GM12801 (cell line): ENCODE results near the gene DOK6.

ENCODE experiments used
- TF ChIP-seq, protein P1 (sequence below): IDR thresholded peaks from one replicate; pipeline ENCODE4 v1.5.1; 2011; ENCODE audit warnings: control low read depth; ENCODE audit not compliant: insufficient read length; ENCODE audit errors: extremely low read depth

The DOK6 gene

DNA sequence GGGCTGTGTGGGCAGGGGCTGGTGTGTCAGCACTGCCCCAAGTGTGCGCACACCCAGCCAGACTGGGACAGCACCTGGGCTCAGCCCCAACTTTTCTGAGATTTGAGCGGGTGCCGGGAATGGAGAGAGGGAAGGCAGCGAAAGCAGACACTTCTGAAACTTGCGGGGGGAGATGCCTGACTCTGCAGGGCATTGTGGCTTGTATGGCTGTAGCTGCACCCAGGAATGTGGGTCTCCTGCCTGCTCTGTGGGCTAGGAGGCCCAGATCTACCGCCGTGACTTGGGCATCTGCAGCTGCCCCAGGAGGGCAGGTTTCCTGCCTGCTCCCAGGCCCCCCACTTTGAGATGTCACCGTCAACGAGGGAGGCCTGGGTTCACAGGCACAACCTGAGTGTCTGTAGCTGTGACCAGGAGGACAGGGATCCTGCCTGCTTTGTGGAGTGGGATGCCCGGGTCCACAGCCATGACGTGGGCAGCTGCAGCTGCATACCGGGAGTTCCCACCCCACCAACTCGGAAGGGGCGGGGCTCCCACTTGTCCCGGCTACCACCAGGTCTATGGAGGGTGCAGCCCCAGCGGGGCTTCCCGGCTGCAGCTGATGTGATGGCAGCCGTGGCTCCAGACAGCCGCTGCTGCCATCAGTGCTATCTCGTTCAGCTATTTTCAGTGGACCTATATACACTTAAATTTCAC is 95.3 kb downstream of the DOK6 start:
- TF ChIP-seq, protein P1, sequence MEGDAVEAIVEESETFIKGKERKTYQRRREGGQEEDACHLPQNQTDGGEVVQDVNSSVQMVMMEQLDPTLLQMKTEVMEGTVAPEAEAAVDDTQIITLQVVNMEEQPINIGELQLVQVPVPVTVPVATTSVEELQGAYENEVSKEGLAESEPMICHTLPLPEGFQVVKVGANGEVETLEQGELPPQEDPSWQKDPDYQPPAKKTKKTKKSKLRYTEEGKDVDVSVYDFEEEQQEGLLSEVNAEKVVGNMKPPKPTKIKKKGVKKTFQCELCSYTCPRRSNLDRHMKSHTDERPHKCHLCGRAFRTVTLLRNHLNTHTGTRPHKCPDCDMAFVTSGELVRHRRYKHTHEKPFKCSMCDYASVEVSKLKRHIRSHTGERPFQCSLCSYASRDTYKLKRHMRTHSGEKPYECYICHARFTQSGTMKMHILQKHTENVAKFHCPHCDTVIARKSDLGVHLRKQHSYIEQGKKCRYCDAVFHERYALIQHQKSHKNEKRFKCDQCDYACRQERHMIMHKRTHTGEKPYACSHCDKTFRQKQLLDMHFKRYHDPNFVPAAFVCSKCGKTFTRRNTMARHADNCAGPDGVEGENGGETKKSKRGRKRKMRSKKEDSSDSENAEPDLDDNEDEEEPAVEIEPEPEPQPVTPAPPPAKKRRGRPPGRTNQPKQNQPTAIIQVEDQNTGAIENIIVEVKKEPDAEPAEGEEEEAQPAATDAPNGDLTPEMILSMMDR = no peak

DNA sequence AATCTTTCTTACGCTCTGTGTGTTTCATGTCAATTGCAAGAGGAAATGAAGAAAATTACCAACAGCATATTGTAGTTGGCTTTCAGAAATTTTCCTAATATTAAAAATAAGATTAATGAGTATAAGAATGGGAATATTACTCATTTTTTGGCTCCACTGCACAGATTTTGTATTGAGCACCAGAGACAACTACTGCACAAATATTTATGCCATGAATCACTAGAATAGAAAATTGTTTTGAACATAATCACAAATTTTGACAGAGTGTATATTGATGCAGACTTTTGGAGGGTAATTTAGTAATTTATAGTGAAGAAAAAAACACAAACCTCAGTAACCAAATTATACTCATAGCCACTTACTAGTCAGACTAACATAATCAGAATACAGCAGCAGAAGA is 118.3 kb downstream of the DOK6 start:
- TF ChIP-seq, protein P1 = no peak

DNA sequence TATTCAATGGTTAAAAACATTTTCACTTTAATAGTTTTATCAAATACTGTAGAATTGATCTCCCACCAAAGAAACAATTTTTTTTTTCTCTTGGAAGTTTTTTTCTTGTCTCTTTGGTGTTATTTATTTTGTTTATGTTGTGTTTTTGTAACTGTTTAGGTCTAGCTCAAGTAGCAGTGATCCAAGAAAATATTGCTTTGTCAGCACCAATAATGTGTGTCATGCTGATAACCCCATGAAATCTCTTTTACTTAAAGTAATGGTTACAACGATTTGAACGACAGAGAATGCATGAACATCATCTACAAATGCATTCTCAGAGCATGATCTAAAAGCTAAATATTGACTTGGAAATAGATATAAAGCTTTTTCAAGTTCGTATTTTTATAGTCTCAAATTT is 122.9 kb downstream of the DOK6 start:
- TF ChIP-seq, protein P1 = no peak

DNA sequence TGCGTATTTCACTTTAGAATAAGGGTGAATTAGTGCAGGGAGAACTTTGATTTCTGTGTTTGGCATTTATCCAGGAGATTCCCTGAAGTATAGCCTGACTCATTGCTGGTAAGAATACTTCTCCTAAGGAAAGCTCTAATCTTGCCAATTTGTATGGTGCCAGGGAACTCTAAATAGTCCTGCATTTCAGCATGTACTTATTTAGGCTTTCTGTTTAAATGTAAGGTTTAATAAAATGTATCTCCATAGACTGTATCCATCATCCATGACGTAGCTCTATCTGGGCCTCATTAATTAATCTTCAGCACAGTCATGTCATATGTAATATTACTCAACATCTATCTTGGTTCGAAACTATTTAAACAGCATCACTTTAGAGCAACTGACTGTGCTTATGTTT is 127.7 kb downstream of the DOK6 start:
- TF ChIP-seq, protein P1 = no peak

DNA sequence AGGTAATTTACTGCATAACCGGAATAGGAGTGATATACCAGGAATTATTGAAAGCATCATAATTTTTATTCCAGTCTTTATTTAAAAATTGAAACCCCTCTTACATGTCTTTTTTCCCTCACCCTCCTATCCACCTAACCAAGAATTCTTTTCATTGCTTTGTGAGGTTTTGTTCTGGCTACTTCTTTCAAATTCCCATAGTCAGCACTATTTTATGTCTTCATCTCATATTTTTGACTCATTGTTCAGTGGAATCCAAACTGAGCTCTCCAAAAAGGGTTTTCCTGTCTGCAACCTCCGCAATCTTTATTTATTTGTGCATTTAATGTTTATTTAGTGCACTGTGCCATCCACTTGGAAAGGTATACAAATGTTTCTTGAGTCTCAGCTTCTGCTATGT is 128.5 kb downstream of the DOK6 start:
- TF ChIP-seq, protein P1 = no peak

DNA sequence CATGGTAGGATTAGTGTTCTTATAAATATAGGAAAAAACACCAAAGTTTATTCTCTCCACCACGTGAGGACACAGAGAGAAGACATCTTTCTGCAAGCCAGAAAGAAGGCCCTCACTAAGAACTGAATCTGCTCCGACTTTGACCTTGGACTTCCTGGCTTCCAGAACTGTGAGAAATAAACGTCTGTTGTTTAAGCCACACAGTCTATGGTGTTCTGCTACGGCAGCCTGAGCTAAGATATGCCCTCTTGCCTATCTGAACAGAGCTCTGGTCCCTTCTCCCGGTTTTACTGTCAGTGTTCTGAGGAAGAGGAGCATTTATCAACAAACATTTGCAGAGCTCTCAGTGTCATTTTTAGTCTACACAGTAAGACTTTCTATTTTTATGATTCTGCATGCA is 131.3 kb downstream of the DOK6 start:
- TF ChIP-seq, protein P1 = no peak

DNA sequence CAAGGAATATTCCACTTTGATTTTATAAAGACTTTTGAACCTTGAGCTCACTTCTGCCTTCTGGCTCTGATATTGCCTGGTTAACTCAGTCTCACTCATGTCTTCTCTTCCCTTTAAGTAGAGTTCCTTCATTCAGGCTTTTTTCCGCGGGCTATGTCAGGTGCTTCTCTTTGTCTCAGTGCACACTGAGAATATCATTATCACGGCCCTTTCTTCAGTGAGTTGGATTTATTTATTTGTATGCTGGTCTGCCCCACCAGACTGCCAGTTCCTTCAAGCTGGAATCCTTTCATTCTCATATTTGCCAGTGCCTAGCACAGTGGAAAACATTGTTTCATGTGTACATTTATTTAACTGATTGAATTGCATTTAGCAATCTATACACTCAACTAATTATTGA is 136.5 kb downstream of the DOK6 start:
- TF ChIP-seq, protein P1 = no peak

DNA sequence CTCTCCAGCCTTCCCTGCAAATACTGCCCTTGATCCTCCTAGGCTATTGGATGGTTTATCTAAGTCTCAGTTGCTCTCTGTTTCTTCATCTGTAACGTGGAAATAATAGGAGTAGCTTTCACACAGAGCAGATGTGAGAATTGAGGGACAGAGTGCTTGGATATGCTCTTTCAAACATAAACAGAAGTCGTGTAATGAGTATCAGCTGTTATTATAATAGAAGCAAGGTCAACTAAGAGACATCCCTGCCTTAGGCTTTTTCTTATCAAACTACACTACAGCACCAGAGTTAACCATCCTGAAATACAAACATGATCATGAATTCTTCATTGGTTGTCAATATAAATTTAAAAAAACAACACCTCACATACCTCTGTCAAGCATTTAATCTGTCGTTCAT is 138.2 kb downstream of the DOK6 start:
- TF ChIP-seq, protein P1 = no peak
